K562 (cell line): ENCODE data around the gene LMBR1. TPM values are rescaled to one million over a fixed set of nuclear protein-coding genes. Genes with fewer than 3 reads are reported as not detected.

Source experiments
- ARID3A ChIP-seq: IDR thresholded peaks from 2 replicates; pipeline ENCODE4 v1.6.1; 2012; ENCODE audit warnings: low read depth, low read length, improper control_type of control experiment, borderline replicate concordance
- BCOR ChIP-seq: fragments of 450-650 bp; IDR thresholded peaks from 2 replicates; pipeline ENCODE4 v1.6.1; 2016
- BRF2 ChIP-seq: IDR thresholded peaks from 3 replicates; pipeline ENCODE4 v1.6.1; 2011; ENCODE audit warnings: borderline replicate concordance, mild to moderate bottlenecking; ENCODE audit not compliant: insufficient read length, insufficient read depth
- DPF2 ChIP-seq: fragments of 450-650 bp; IDR thresholded peaks from 2 replicates; pipeline ENCODE4 v1.6.1; 2016
- HMG20B ChIP-seq: fragments of 250-450 bp; sonication (Bioruptor Pico); IDR thresholded peaks from 2 replicates; pipeline ENCODE4 v1.5.0; 2021; ENCODE audit warnings: mild to moderate bottlenecking
- NCOR1 ChIP-seq: fragments of 450-650 bp; IDR thresholded peaks from 2 replicates; pipeline ENCODE4 v1.6.1; 2016; ENCODE audit warnings: mild to moderate bottlenecking, moderate library complexity
- NEUROD1 ChIP-seq: fragments of 150-350 bp; IDR thresholded peaks from 2 replicates; pipeline ENCODE4 v1.6.1; 2014; ENCODE audit warnings: borderline replicate concordance, low read length, low read depth; ENCODE audit not compliant: partially characterized antibody
- NONO ChIP-seq, 2 experiments: fragments of 200-400 bp in 1 of 2; fragments of 450-650 bp in 1 of 2; formaldehyde crosslinking in 1 of 2; IDR thresholded peaks; 2 replicates each; pipeline ENCODE4 v1.6.1; 2017; ENCODE audit warnings: low read depth in 2 of 2, mild to moderate bottlenecking in 2 of 2, moderate library complexity in 2 of 2, low read length in 1 of 2
- SRF ChIP-seq, 2 experiments: fragments of 250-450, 450-650 bp in 1 of 2; sonication (Bioruptor Pico) in 1 of 2; sonication (generic) in 1 of 2; formaldehyde crosslinking; IDR thresholded peaks; 2 replicates each; pipeline versions ENCODE4 v1.5.0 to v1.5.1; 2020 to 2022; ENCODE audit warnings: mild to moderate bottlenecking in 1 of 2, missing genetic modification reagents in 1 of 2
- TBL1XR1 ChIP-seq, 2 experiments: IDR thresholded peaks; 2 replicates each; pipeline ENCODE4 v1.6.1; 2012; ENCODE audit warnings: improper control_type of control experiment in 2 of 2, low read length in 2 of 2, mild to moderate bottlenecking in 1 of 2
- TEAD1 ChIP-seq, 2 experiments: fragments of 450-650 bp in 1 of 2; sonication (generic) in 1 of 2; formaldehyde crosslinking; IDR thresholded peaks; 2 replicates each; pipeline versions ENCODE4 v1.4.0 to v1.8.0; 2020 to 2022; ENCODE audit warnings: mild to moderate bottlenecking in 2 of 2, missing genetic modification reagents in 1 of 2
- ZBED1 ChIP-seq: IDR thresholded peaks from 2 replicates; pipeline ENCODE4 v1.6.1; 2014
- ZBTB11 ChIP-seq, 3 experiments: fragments of 200-800 bp in 1 of 3; fragments of 250-450 bp in 1 of 3; fragments of 450-650 bp in 1 of 3; sonication (Bioruptor Pico) in 1 of 3; sonication (Bioruptor generic) in 1 of 3; formaldehyde crosslinking in 1 of 3; IDR thresholded peaks; 2 replicates each; pipeline versions ENCODE4 v1.6.1 to v1.8.0; 2016 to 2022; ENCODE audit warnings: mild to moderate bottlenecking in 2 of 3, missing genetic modification characterization in 2 of 3, missing compliant biosample characterization in 1 of 3, moderate library complexity in 1 of 3
- ZBTB17 ChIP-seq: fragments of 450-650 bp; formaldehyde crosslinking; IDR thresholded peaks from 2 replicates; pipeline ENCODE4 v1.4.0; 2020; ENCODE audit warnings: mild to moderate bottlenecking
- ZFP30 ChIP-seq: fragments of 250-450 bp; sonication (Bioruptor Pico); IDR thresholded peaks from 2 replicates; pipeline ENCODE4 v1.8.0; 2022; ENCODE audit warnings: moderate library complexity, mild to moderate bottlenecking, inconsistent platforms, borderline replicate concordance
- ZNF174 ChIP-seq: fragments of 250-450 bp; sonication (Bioruptor Pico); IDR thresholded peaks from 2 replicates; pipeline ENCODE4 v1.4.0; 2020; ENCODE audit warnings: mild to moderate bottlenecking
- ZNF592 ChIP-seq: fragments of 450-650 bp; IDR thresholded peaks from 2 replicates; pipeline ENCODE4 v1.6.1; 2017; ENCODE audit warnings: antibody characterized with exemption, mild to moderate bottlenecking
- ZNF644 ChIP-seq: fragments of 200-800 bp; sonication (Bioruptor generic); IDR thresholded peaks from 2 replicates; pipeline ENCODE4 v1.6.1; 2016; ENCODE audit warnings: low read depth, missing genetic modification characterization, missing compliant biosample characterization
- polyA plus RNA-seq, 8 experiments: library from polyadenylated mRNA; depleted of rRNA in 4 of 8; stranded (reverse) in 5 of 8; unstranded in 3 of 8; fragments of >200 nt; fragmentation: Nextera tagmentation in 2 of 8; fragmentation: Illumina TruSeq in 1 of 8; extraction: Ambion mirVana in 2 of 8; extraction: Trizol in 1 of 8; gene quantifications; 2 replicates each; pipeline versions ENCODE4 v1.2.1 to v1.2.3, GENCODE V29; 2011 to 2014; ENCODE audit warnings: inconsistent platforms in 1 of 8, missing spikeins in 1 of 8
- total RNA-seq, 7 experiments: library from RNA; depleted of rRNA in 6 of 7; stranded (reverse); fragments of >200 nt in 6 of 7; fragmentation: Illumina TruSeq in 2 of 7; extraction: Trizol in 2 of 7; gene quantifications; 2 replicates each; pipeline versions ENCODE4 v1.2.1 to v1.2.3, GENCODE V29; 2011 to 2021; ENCODE audit warnings: low replicate concordance in 1 of 7

The LMBR1 gene
- total and polyA plus RNA-seq, 9 of the 15 experiments (the other 6 are each of a cell fraction or from before 2014, with no cell fraction given), result 7.7 to 90.0 (median 59.9) TPM

- TF ChIP-seq ZBTB11 (CRISPR knock-in tag; IDR thresholded peaks at IDR 0.05) (no peak), ARID3A (peak; percentile 67; the same call in 1 of the 2 replicates), TEAD1 (CRISPR knock-in tag; IDR thresholded peaks at IDR 0.05) (no peak), ZNF644 (tag) (no peak; the same call in 1 of the 2 replicates), NEUROD1 (no peak), ZBTB17 (CRISPR knock-in tag) (no peak), ZNF174 (CRISPR knock-in tag) (no peak), ZBED1 (no peak), TBL1XR1 (IDR thresholded peaks at IDR 0.05; ENCODE audit: low read length in 2 of 2) (0 out of 4 replicates have a peak, but pooled peaks of 1 of the 2 experiments have one; percentile 27), NONO (IDR thresholded peaks at IDR 0.05; ENCODE audit: low read depth in 2 of 2, low read length in 1 of 2) (no peak), HMG20B (CRISPR knock-in tag) (no peak), NCOR1 (peak; percentile 57; the same call in 1 of the 2 replicates), DPF2 (peak; percentile 67), BRF2 (no peak), ZFP30 (no peak), SRF (CRISPR knock-in tag; IDR thresholded peaks at IDR 0.05) (no peak), BCOR (no peak), ZNF592 (0 out of 2 replicates have a peak, but pooled peaks have one; percentile 38)
These were observed 231.3 kb downstream of the LMBR1 start (continued) for GRCh38 chr7:156661637-156662036.
